ENCODE results near the gene LAMB3.

- TF ChIP-seq, protein P1, sequence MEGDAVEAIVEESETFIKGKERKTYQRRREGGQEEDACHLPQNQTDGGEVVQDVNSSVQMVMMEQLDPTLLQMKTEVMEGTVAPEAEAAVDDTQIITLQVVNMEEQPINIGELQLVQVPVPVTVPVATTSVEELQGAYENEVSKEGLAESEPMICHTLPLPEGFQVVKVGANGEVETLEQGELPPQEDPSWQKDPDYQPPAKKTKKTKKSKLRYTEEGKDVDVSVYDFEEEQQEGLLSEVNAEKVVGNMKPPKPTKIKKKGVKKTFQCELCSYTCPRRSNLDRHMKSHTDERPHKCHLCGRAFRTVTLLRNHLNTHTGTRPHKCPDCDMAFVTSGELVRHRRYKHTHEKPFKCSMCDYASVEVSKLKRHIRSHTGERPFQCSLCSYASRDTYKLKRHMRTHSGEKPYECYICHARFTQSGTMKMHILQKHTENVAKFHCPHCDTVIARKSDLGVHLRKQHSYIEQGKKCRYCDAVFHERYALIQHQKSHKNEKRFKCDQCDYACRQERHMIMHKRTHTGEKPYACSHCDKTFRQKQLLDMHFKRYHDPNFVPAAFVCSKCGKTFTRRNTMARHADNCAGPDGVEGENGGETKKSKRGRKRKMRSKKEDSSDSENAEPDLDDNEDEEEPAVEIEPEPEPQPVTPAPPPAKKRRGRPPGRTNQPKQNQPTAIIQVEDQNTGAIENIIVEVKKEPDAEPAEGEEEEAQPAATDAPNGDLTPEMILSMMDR (IDR thresholded peaks at IDR 0.05), result no peak
- TF ChIP-seq POLR2AphosphoS5 (IDR thresholded peaks at IDR 0.05) (no peak), POLR2A (IDR thresholded peaks at IDR 0.05) (no peak)
Measured at GRCh38 chr1:209589863-209590262, 62.4 kb downstream of the LAMB3 start.

All from upper lobe of left lung (tissue), 4 donors.